HFF-Myc (cell line): ENCODE measurements around the gene CDH15.

Experiments used
- DNase-seq: peaks from one replicate; pipeline ENCODE4 v3.0.0-alpha.2; 2011; ENCODE audit warnings: low read depth; ENCODE audit errors: extremely low read depth
- H3K4me3 ChIP-seq: replicated peaks from 2 replicates; pipeline ENCODE4 v1.5.1; 2011; ENCODE audit warnings: low read depth, mild to moderate bottlenecking, control low read depth, low read length
- CTCF ChIP-seq: IDR thresholded peaks from 2 replicates; pipeline ENCODE4 v1.5.1; 2012; ENCODE audit warnings: mild to moderate bottlenecking, low read depth, low read length, control low read depth; ENCODE audit errors: missing control alignments

Gene CDH15

GRCh38 chr16:89217138-89217387 is 45.5 kb downstream of the CDH15 start:
- H3K4me3 ChIP-seq: peak overlapping the region; percentile 96
- DNase-seq: no peak
- no peak for TF ChIP-seq CTCF

DNA sequence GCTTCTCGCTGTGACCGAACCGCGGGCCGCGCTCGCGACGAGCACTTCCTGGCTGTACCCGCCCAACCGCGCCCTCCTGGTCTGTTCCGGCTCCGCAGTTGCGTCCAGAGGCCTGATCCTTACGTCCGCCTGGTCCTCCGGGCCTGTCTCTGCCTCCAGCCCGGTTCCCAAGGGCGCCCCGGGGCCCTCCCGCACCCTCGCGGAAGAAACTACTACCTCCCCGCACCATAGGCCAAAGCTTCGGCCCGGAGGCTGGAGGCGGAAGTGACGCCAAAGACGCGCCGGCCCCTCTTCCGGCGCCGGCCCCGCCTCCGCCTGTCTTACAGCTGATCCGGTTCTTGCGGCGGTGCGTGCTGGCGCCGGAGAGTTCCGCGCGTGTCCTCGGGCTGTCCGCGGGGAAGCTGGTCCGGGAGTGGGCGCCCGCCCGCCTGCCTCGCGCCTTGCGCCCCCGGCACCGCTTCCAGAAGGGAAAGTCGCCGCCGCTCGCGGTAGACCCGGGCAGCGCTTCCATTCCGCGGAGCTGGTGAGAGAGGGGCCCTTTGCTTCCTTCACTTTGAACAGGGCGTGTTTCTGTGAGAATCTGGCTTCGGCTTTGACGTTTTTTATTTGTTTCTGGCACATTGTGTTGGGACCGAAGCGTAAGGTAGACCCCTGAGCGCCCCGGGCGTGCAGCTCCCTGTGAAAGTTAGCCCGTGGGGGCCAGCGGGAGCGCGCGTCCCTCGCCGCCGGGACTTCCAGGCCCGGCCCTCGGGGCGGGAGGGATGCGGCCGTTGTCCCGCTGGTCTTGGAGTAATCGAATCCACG is 46.0 kb downstream of the CDH15 start, which contains the start of gene ZNF778:
ZNF778 (plus strand) TSS at position 316 of the 804 bp plus-strand sequence. CDS start 3,425 bp downstream, outside the sequence.
- H3K4me3 ChIP-seq: peak within 1 kb of the TSS; percentile 96
- peak; percentile 24 for DNase-seq
- TF ChIP-seq CTCF: no peak

- TF ChIP-seq CTCF: no peak
- no peak overlapping the region for H3K4me3 ChIP-seq
- no peak for DNase-seq
These were observed 47.8 kb downstream of the CDH15 start for GRCh38 chr16:89219365-89219764.

DNA sequence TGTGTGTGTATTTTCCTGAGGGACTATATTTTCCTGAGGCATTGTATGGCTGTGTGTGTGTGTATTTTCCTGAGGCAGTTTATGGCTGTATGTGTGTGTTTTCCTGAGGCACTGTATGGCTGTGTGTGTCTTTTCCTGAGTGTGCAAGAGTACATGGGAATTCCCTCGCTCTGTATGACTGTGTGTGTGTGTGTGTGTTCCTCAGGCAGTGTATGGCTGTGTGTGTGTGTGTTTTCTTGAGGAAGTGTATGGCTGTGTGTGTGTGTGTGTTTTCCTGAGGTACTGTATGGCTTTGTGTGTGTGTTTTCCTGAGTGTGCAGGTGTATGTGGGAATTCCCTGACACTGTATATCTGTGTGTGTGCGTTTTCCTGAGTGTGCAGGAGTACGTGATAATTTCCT is 50.1 kb downstream of the CDH15 start:
- TF ChIP-seq CTCF: no peak
- no peak overlapping the region for H3K4me3 ChIP-seq
- DNase-seq: no peak

DNA sequence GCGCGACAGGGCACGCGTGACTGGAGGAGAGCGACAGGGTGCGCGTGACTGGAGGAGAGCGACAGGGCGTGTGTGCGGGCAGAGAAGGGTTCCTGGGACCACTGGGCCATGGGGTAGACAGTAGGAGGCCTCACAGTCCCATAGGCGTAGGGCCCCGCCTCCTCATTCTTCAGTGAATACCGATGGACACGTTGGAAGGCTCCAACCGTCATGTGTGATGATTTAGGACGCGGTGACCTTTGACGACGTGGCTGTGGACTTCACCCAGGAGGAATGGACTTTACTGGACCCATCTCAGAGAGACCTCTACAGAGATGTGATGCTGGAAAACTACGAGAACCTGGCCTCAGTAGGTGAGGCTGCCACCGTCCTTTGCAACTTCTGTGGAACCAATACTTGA is 51.4 kb downstream of the CDH15 start:
- H3K4me3 ChIP-seq: no peak overlapping the region
- no peak for DNase-seq
- TF ChIP-seq CTCF: no peak

DNA sequence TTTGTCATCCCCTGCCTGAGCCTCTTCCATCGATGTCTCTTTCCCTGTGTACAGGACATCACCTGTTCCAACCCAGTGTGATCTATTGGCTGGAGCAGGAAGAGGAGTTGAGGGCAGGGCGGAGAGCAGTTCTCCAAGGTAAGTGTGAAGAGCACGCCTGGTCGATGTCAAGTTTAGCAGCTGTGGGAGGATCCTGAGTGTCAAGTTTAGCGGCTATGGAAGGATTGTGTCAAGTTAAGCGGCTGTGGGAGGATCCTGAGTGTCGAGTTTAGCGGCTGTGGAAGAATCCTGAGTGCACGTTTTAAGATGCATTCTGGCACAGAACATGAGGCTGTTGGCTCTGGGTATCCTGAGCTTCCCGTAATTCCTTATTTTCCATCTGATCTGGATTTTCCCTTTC is 53.1 kb downstream of the CDH15 start:
- H3K4me3 ChIP-seq: no peak overlapping the region
- no peak for DNase-seq
- no peak for TF ChIP-seq CTCF

GRCh38 chr16:89230255-89230654 is 58.7 kb downstream of the CDH15 start:
- DNase-seq: no peak
- no peak for TF ChIP-seq CTCF
- no peak overlapping the region for H3K4me3 ChIP-seq
